GM12864 (cell line): Measurements from ENCODE around the gene PIK3R2.

Source experiments
- DNase-seq: peaks from one replicate; pipeline ENCODE4 v3.0.0-alpha.2; 2011; ENCODE audit warnings: low read depth
- H3K4me3 ChIP-seq: 2 replicates; pipeline ENCODE4 v1.5.1; 2011; ENCODE audit warnings: mild to moderate bottlenecking, low read depth, low read length, control low read depth
- TF ChIP-seq, protein P1 (sequence below): IDR thresholded peaks from 2 replicates; pipeline ENCODE4 v1.5.1; 2011; ENCODE audit warnings: low read depth, mild to moderate bottlenecking, moderate library complexity, low read length, control low read depth, inconsistent platforms; ENCODE audit errors: missing control alignments

The PIK3R2 gene

DNA sequence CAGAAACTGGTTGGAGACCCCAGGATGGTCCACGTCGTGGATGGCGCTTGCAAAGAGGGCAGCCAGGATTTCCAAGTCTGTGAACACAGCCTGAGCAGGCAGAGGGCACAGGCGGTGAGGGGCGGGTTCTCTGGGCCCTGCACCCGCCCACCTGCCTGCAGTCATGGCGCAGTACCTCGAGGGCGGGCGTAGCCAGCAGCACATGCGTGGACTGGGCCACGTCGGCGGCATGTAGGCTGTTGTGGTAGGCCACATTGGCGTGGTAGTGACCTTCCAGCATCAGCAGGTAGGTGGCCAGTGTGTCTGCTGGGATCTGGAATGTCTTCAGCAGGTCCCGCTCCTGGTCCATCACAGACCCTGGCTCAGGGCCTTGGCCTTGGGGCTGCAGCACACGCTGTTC is 65.2 kb downstream of the PIK3R2 start:
- H3K4me3 ChIP-seq: no peak overlapping the region
- no peak for DNase-seq
- TF ChIP-seq, protein P1, sequence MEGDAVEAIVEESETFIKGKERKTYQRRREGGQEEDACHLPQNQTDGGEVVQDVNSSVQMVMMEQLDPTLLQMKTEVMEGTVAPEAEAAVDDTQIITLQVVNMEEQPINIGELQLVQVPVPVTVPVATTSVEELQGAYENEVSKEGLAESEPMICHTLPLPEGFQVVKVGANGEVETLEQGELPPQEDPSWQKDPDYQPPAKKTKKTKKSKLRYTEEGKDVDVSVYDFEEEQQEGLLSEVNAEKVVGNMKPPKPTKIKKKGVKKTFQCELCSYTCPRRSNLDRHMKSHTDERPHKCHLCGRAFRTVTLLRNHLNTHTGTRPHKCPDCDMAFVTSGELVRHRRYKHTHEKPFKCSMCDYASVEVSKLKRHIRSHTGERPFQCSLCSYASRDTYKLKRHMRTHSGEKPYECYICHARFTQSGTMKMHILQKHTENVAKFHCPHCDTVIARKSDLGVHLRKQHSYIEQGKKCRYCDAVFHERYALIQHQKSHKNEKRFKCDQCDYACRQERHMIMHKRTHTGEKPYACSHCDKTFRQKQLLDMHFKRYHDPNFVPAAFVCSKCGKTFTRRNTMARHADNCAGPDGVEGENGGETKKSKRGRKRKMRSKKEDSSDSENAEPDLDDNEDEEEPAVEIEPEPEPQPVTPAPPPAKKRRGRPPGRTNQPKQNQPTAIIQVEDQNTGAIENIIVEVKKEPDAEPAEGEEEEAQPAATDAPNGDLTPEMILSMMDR: no peak

DNA sequence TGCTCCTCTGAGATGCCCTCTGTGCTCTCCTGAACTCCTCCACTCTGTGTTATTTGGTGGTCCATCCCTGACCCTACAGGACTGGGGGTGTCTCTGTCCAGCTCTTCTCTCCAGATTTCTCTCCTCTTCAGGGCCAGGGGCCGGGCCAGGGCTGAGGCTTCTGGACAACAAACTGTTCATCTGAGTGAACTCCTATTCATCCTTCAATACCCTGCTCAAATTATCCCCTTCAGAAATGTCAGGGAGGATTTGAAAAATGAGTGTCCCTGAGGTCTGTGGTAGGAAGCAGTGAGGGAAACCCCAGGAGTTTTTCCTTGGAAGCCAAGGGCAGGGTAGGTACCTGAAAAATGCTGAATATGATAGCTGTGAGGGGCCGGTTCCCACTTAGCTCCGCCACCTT is 65.6 kb downstream of the PIK3R2 start:
- DNase-seq: no peak
- TF ChIP-seq, protein P1: no peak
- H3K4me3 ChIP-seq: no peak overlapping the region
